GM08714 (cell line): Measurements from ENCODE around the gene IGSF8.

Experiments used
- H3K4me3 ChIP-seq: fragments of 200-500 bp; sonication (Bioruptor generic); 2 replicates; pipeline ENCODE4 v1.5.1; 2014; ENCODE audit warnings: mild to moderate bottlenecking, low read length, inconsistent platforms
- ZNF274 ChIP-seq: IDR thresholded peaks from 2 replicates; pipeline ENCODE4 v1.6.1; 2012; ENCODE audit warnings: mild to moderate bottlenecking, low read depth, low read length

IGSF8 gene

GRCh38 chr1:160097911-160098851 lies at the start of gene IGSF8:
Gene IGSF8 (minus strand): TSS chr1:160098619. CDS start chr1:160098472, 147 bp downstream.
- no peak for TF ChIP-seq ZNF274
- peak within 1 kb of the TSS; percentile 90 for H3K4me3 ChIP-seq

GRCh38 chr1:160148121-160148520 lies 49.7 kb upstream of the IGSF8 start:
- H3K4me3 ChIP-seq = no peak overlapping the region
- no peak for TF ChIP-seq ZNF274

GRCh38 chr1:160146107-160146506 lies 47.7 kb upstream of the IGSF8 start:
- TF ChIP-seq ZNF274 = no peak
- no peak overlapping the region for H3K4me3 ChIP-seq

GRCh38 chr1:160144921-160145320 lies 46.5 kb upstream of the IGSF8 start:
- H3K4me3 ChIP-seq = no peak overlapping the region
- no peak for TF ChIP-seq ZNF274

- TF ChIP-seq ZNF274 = no peak
- no peak overlapping the region for H3K4me3 ChIP-seq
Measured at GRCh38 chr1:160143695-160144094, 45.3 kb upstream of the IGSF8 start.

GRCh38 chr1:160139840-160140239 lies 41.4 kb upstream of the IGSF8 start:
- TF ChIP-seq ZNF274 = no peak
- H3K4me3 ChIP-seq = no peak overlapping the region

- TF ChIP-seq ZNF274 = no peak
- no peak overlapping the region for H3K4me3 ChIP-seq
Measured at GRCh38 chr1:160137216-160137862, 38.9 kb upstream of the IGSF8 start.

GRCh38 chr1:160136926-160137200 lies 38.4 kb upstream of the IGSF8 start:
- H3K4me3 ChIP-seq = no peak overlapping the region
- TF ChIP-seq ZNF274 = no peak

GRCh38 chr1:160136121-160136925 lies 37.9 kb upstream of the IGSF8 start:
- H3K4me3 ChIP-seq = no peak overlapping the region
- TF ChIP-seq ZNF274 = no peak

GRCh38 chr1:160134791-160135572 lies 36.6 kb upstream of the IGSF8 start:
- H3K4me3 ChIP-seq = no peak overlapping the region
- TF ChIP-seq ZNF274 = no peak

GRCh38 chr1:160133990-160134770 lies 35.8 kb upstream of the IGSF8 start:
- TF ChIP-seq ZNF274 = no peak
- no peak overlapping the region for H3K4me3 ChIP-seq

- no peak for TF ChIP-seq ZNF274
- no peak overlapping the region for H3K4me3 ChIP-seq
Measured at GRCh38 chr1:160131803-160132565, 33.6 kb upstream of the IGSF8 start.
